ENCODE measurements around the gene RUVBL2. TPM values are rescaled to one million over a fixed set of nuclear protein-coding genes. Genes with fewer than 3 reads are reported as not detected.

The RUVBL2 gene
- total RNA-seq, 6 experiments from 2014 or later = 131 to 161 (median 159) TPM

DNA sequence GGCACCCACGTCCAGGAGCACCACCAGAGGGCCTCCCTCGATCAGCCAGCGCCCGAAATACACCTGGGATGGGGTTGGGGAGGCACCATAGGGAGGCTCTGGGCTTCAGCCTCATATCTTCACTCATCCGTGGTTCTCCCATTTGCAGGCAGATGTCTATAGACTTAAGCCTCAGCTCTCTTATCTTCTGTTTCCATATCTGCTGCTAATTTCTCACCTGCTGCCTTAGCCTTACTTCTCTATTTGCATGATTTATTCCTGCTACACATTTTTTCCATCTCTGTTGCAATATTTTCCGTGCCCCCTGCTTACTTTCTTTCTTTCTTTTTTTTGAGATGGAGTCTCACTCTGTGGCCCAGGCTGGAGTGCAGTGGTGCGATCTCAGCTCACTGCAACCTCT, 6.4 kb upstream of the RUVBL2 start:
- Mint-ChIP-seq H3K4me3 (no peak overlapping the region), H3K9me3 (no peaks in the 10 kb centered on the region), H3K27ac (no peak overlapping the region), H3K27me3 (ENCODE audit: insufficient read depth) (no peaks in the 10 kb centered on the region; the same call in 1 of the 2 replicates), H3K4me1 (ENCODE audit: low read depth) (peaks cover 13% of the 10 kb centered on the region), H3K36me3 (ENCODE audit: low read depth) (peaks cover 35% of the 10 kb centered on the region)
- TF ChIP-seq CTCF (IDR thresholded peaks at IDR 0.05) = no peak
- no peak for DNase-seq

DNA sequence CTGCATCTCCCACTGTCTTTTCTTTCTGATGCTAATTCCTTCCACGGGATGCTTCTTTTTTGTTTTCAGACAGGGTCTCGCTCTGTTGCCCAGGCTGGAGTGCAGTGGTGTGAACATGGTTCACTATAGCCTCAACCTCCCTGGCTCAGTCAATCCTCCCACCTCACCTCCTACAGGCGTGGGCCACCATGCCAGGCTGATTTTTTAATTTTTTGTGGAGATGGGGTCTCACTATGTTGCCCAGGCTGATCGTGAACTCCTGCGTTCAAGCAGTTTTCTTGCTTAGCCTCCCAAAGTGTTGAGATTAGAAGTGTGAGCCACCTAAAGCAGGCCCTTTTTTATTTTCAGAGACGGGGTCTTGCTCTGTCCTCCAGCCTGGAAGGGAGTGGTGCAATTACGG, 5.4 kb upstream of the RUVBL2 start:
- no peak for TF ChIP-seq CTCF (IDR thresholded peaks at IDR 0.05)
- Mint-ChIP-seq H3K9me3 (no peaks in the 10 kb centered on the region), H3K4me1 (ENCODE audit: low read depth) (peaks cover 13% of the 10 kb centered on the region), H3K27me3 (ENCODE audit: insufficient read depth) (no peaks in the 10 kb centered on the region; the same call in 1 of the 2 replicates), H3K27ac (no peak overlapping the region), H3K36me3 (ENCODE audit: low read depth) (peaks cover 30% of the 10 kb centered on the region), H3K4me3 (no peak overlapping the region)
- no peak for DNase-seq

GRCh38 chr19:48988860-48989259, 4.8 kb upstream of the RUVBL2 start:
- H3K36me3 Mint-ChIP-seq (ENCODE audit: low read depth) = peaks cover 29% of the 10 kb centered on the region
- H3K4me1 Mint-ChIP-seq (ENCODE audit: low read depth) = peaks cover 13% of the 10 kb centered on the region
- H3K27ac Mint-ChIP-seq = no peak overlapping the region
- TF ChIP-seq CTCF (IDR thresholded peaks at IDR 0.05) = no peak
- no peak overlapping the region for H3K4me3 Mint-ChIP-seq
- H3K27me3 Mint-ChIP-seq (ENCODE audit: insufficient read depth) = peaks cover 2% of the 10 kb centered on the region; the same call in 1 of the 2 replicates
- no peak for DNase-seq
- H3K9me3 Mint-ChIP-seq = no peaks in the 10 kb centered on the region

DNA sequence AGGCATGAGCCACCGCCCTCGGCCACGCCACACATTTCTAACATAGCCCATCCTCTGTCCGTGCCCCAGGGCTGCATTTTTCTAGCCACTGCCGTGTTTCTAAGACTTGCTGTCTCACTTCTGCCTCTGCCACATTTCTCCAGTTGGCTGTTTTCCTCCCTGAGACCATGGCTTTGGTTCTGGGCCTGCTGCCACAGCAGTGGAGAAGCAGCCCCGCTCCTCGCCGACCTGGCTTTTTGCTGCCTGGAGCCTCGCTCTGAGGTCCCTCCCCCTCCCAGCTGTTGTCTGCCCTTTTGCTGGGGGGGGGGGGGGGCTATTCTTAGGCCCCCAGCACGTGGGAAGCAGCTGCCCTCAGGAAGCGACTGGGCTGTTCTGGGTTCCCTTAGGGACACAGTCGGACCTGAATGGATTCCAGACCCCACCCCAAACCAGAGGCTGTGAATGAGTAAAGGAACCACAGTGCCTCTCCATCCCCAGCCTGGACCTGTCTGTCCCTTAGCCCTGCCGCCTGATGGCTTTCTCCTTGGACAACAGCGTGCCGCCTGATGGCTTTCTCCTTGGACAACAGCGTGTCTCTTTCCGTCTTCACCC, 3.9 kb upstream of the RUVBL2 start:
- peaks cover 34% of the 10 kb centered on the region for H3K36me3 Mint-ChIP-seq (ENCODE audit: low read depth)
- no peak for TF ChIP-seq CTCF (IDR thresholded peaks at IDR 0.05)
- H3K9me3 Mint-ChIP-seq = no peaks in the 10 kb centered on the region
- H3K27ac Mint-ChIP-seq = peak overlapping the region; percentile 28; the same call in 1 of the 2 replicates
- DNase-seq = no peak
- no peak overlapping the region for H3K4me3 Mint-ChIP-seq
- H3K27me3 Mint-ChIP-seq (ENCODE audit: insufficient read depth) = peaks cover 2% of the 10 kb centered on the region; the same call in 1 of the 2 replicates
- peaks cover 23% of the 10 kb centered on the region for H3K4me1 Mint-ChIP-seq (ENCODE audit: low read depth)

GRCh38 chr19:48990400-48990799, 3.3 kb upstream of the RUVBL2 start:
- H3K4me3 Mint-ChIP-seq = no peak overlapping the region
- H3K27ac Mint-ChIP-seq = peak overlapping the region; percentile 28; the same call in 1 of the 2 replicates

More at GRCh38 chr19:48990400-48990799, 3.3 kb upstream of the RUVBL2 start:
- no peak for DNase-seq
- peaks cover 29% of the 10 kb centered on the region for H3K4me1 Mint-ChIP-seq (ENCODE audit: low read depth)
- peaks cover 2% of the 10 kb centered on the region; the same call in 1 of the 2 replicates for H3K27me3 Mint-ChIP-seq (ENCODE audit: insufficient read depth)
- H3K36me3 Mint-ChIP-seq (ENCODE audit: low read depth) = peaks cover 34% of the 10 kb centered on the region
- TF ChIP-seq CTCF (IDR thresholded peaks at IDR 0.05) = no peak
- H3K9me3 Mint-ChIP-seq = no peaks in the 10 kb centered on the region
